Measurements from ENCODE around the gene VIT.

VIT gene

DNA sequence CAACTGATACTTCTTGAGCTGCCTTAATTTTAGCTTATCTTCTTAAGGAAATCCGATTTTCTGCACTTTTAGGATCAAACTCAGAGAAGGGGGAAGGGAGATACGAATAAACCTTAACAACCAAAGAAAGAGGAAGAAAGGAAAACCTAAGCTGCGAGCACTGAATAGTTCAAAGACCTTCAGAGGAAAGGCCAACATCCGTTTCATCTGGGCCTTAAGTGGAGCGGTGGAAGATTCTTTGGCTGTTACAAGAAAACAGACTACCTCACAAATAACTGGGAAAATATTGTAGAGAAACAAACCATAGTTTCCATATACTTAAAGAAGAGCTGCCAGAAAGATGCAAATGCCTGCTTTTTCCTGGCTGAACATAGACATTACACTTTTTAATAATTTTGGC is 43.6 kb downstream of the VIT start:
- H3K27me3 ChIP-seq: no peaks in the 10 kb centered on the region
- no peak overlapping the region for H3K4me3 ChIP-seq
- no peaks in the 10 kb centered on the region for H3K4me1 ChIP-seq
- no peak overlapping the region for H3K27ac ChIP-seq
- no peak for DNase-seq
- H3K36me3 ChIP-seq: no peaks in the 10 kb centered on the region
- intact Hi-C loops (cut with DNase I; ENCODE audit: low total_unique reads): no loop called here
- no peak for TF ChIP-seq CTCF (IDR thresholded peaks at IDR 0.05)
- H3K9me3 ChIP-seq: no peaks in the 10 kb centered on the region

- no peaks in the 10 kb centered on the region for H3K27me3 ChIP-seq
- DNase-seq: no peak
Measured at GRCh38 chr2:36741188-36741837, 44.8 kb downstream of the VIT start.

GRCh38 chr2:36743954-36744353 is 47.4 kb downstream of the VIT start:
- Histone ChIP-seq H3K27ac (no peak overlapping the region), H3K9me3 (no peaks in the 10 kb centered on the region), H3K4me1 (no peaks in the 10 kb centered on the region), H3K4me3 (no peak overlapping the region), H3K27me3 (no peaks in the 10 kb centered on the region), H3K36me3 (no peaks in the 10 kb centered on the region)
- no peak for DNase-seq
- TF ChIP-seq CTCF (IDR thresholded peaks at IDR 0.05): no peak
- intact Hi-C loops (cut with DNase I; ENCODE audit: low total_unique reads): no loop called here

More at GRCh38 chr2:36741188-36741837, 44.8 kb downstream of the VIT start:
- Histone ChIP-seq H3K27ac (no peak overlapping the region), H3K9me3 (no peaks in the 10 kb centered on the region), H3K4me3 (no peak overlapping the region), H3K36me3 (no peaks in the 10 kb centered on the region), H3K4me1 (no peaks in the 10 kb centered on the region)
- TF ChIP-seq CTCF (IDR thresholded peaks at IDR 0.05): no peak
- intact Hi-C loops (cut with DNase I; ENCODE audit: low total_unique reads): no loop called here

DNA sequence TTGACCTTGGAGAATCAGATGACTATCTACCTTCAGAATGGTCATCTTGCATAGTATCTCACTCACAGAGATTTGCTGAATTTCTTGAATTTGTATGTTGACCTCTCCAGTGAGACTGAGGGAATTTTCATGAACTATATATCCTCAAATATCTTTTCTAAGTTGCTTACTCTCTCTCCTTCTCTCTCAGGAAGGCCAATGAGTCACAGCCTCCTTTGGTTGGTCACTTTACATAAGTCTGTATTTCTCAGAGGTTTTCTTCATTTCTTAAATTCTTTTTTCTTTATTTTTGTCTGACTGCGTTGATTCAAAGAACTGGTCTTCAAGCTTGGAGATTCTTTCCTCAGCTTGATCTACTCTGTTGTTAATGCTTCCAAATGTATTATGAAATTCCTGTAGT is 51.7 kb downstream of the VIT start:
- intact Hi-C loops (cut with DNase I; ENCODE audit: low total_unique reads): no loop called here
- TF ChIP-seq CTCF (IDR thresholded peaks at IDR 0.05): no peak

GRCh38 chr2:36750101-36750500 is 53.6 kb downstream of the VIT start:
- Histone ChIP-seq H3K9me3 (no peaks in the 10 kb centered on the region), H3K27ac (no peak overlapping the region), H3K4me1 (no peaks in the 10 kb centered on the region), H3K36me3 (no peaks in the 10 kb centered on the region), H3K4me3 (no peak overlapping the region), H3K27me3 (peaks cover 0 to 20% of the 10 kb centered on the region in 2 donors)
- intact Hi-C loops (cut with DNase I; ENCODE audit: low total_unique reads): no loop called here
- no peak for TF ChIP-seq CTCF (IDR thresholded peaks at IDR 0.05)
- DNase-seq: no peak

More for the DNA sequence above, 51.7 kb downstream of the VIT start:
- Histone ChIP-seq H3K36me3 (no peaks in the 10 kb centered on the region), H3K27me3 (peaks cover 0 to 20% of the 10 kb centered on the region in 2 donors), H3K4me1 (no peaks in the 10 kb centered on the region), H3K9me3 (no peaks in the 10 kb centered on the region), H3K4me3 (no peak overlapping the region), H3K27ac (no peak overlapping the region)
- no peak for DNase-seq
